Astrocyte (in vitro differentiated cells and primary cell): Measurements from ENCODE around the gene ADCY3.

ENCODE experiments used
- EZH2 ChIP-seq: IDR thresholded peaks from 2 replicates; pipeline ENCODE4 v1.6.1; 2012; ENCODE audit warnings: mild to moderate bottlenecking, low read length, inconsistent platforms; ENCODE audit not compliant: insufficient read depth
- TF ChIP-seq, protein P1 (sequence below): IDR thresholded peaks from 2 replicates; pipeline ENCODE4 v1.5.1; 2011; ENCODE audit warnings: low read depth, mild to moderate bottlenecking, inconsistent platforms, low read length, moderate library complexity; ENCODE audit not compliant: insufficient read depth

DNA sequence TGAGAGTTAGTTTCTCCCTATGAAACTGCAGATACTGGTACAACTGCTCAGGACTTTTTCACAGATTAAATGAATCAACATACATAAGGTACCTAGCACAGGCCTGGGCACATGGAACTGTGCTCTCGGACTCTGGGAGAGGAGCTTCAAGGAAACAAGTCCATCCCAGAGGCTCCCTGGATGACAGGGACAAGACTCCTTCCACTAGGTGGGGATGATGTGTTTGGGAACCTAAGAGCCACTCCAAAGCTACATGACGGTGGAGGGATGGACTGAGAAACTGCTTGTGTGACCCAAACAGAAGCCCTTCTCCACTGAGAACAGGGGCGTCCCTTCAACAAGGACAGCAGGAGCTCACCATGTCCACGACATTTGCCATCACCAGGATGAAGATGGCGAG, 89.7 kb downstream of the ADCY3 start:
- TF ChIP-seq, protein P1, sequence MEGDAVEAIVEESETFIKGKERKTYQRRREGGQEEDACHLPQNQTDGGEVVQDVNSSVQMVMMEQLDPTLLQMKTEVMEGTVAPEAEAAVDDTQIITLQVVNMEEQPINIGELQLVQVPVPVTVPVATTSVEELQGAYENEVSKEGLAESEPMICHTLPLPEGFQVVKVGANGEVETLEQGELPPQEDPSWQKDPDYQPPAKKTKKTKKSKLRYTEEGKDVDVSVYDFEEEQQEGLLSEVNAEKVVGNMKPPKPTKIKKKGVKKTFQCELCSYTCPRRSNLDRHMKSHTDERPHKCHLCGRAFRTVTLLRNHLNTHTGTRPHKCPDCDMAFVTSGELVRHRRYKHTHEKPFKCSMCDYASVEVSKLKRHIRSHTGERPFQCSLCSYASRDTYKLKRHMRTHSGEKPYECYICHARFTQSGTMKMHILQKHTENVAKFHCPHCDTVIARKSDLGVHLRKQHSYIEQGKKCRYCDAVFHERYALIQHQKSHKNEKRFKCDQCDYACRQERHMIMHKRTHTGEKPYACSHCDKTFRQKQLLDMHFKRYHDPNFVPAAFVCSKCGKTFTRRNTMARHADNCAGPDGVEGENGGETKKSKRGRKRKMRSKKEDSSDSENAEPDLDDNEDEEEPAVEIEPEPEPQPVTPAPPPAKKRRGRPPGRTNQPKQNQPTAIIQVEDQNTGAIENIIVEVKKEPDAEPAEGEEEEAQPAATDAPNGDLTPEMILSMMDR = no peak
- TF ChIP-seq EZH2 = no peak
